K562 (cell line): ENCODE measurements around the gene PSME1. TPM values are rescaled to one million over a fixed set of nuclear protein-coding genes. Genes with fewer than 3 reads are reported as not detected.

Source experiments
- ARID2 ChIP-seq: fragments of 450-650 bp; IDR thresholded peaks from 2 replicates; pipeline ENCODE4 v1.6.1; 2017; ENCODE audit warnings: antibody characterized with exemption, mild to moderate bottlenecking
- BCOR ChIP-seq: fragments of 450-650 bp; IDR thresholded peaks from 2 replicates; pipeline ENCODE4 v1.6.1; 2016
- CHCHD3 ChIP-seq: fragments of 250-450 bp; sonication (Bioruptor Pico); IDR thresholded peaks from 2 replicates; pipeline ENCODE4 v2.1.2; 2022; ENCODE audit warnings: mild to moderate bottlenecking
- CHD4 ChIP-seq: fragments of 200-600 bp; sonication (generic); IDR thresholded peaks from 3 replicates; pipeline ENCODE4 v1.6.1; 2012; ENCODE audit warnings: low read depth, mild to moderate bottlenecking, mixed read lengths, low read length, inconsistent platforms; ENCODE audit not compliant: insufficient read depth, insufficient replicate concordance, poor library complexity, severe bottlenecking
- DMBX1 ChIP-seq: fragments of 250-450 bp; sonication (Bioruptor Pico); IDR thresholded peaks from 2 replicates; pipeline ENCODE4 v1.8.0; 2022; ENCODE audit warnings: inconsistent platforms, mild to moderate bottlenecking, moderate library complexity, borderline replicate concordance
- GABPA ChIP-seq: fragments of 200-800 bp; sonication (Bioruptor generic); conservative IDR thresholded peaks from 2 replicates; pipeline ENCODE4 v1.6.1; 2016; ENCODE audit warnings: low read depth, missing genetic modification characterization, missing compliant biosample characterization
- GATAD2B ChIP-seq: fragments of 450-650 bp; IDR thresholded peaks from 2 replicates; pipeline ENCODE4 v1.6.1; 2017; ENCODE audit warnings: mild to moderate bottlenecking, borderline replicate concordance
- GTF2A2 ChIP-seq: IDR thresholded peaks from 2 replicates; pipeline ENCODE4 v1.6.1; 2016; ENCODE audit warnings: mild to moderate bottlenecking, missing genetic modification characterization, missing compliant biosample characterization
- KLF1 ChIP-seq: fragments of 450-650 bp; IDR thresholded peaks from 2 replicates; pipeline ENCODE4 v1.6.1; 2016; ENCODE audit warnings: missing genetic modification characterization, missing compliant biosample characterization
- MEF2A ChIP-seq: IDR thresholded peaks from 2 replicates; pipeline ENCODE4 v1.6.1; 2011; ENCODE audit warnings: low read depth, mild to moderate bottlenecking, low read length, moderate library complexity; ENCODE audit not compliant: control insufficient read depth
- TCF3 ChIP-seq: sonication (generic); formaldehyde crosslinking; IDR thresholded peaks from 2 replicates; pipeline ENCODE4 v1.4.0; 2020; ENCODE audit warnings: mild to moderate bottlenecking, missing genetic modification reagents
- ZBTB17 ChIP-seq: fragments of 450-650 bp; formaldehyde crosslinking; IDR thresholded peaks from 2 replicates; pipeline ENCODE4 v1.4.0; 2020; ENCODE audit warnings: mild to moderate bottlenecking
- ZNF184 ChIP-seq: sonication (generic); formaldehyde crosslinking; IDR thresholded peaks from 2 replicates; pipeline ENCODE4 v1.5.0; 2020; ENCODE audit warnings: missing genetic modification reagents
- ZNF24 ChIP-seq: fragments of 450-650 bp; IDR thresholded peaks from 2 replicates; pipeline ENCODE4 v1.6.1; 2016
- polyA plus RNA-seq, 8 experiments: library from polyadenylated mRNA; depleted of rRNA in 4 of 8; stranded (reverse) in 5 of 8; unstranded in 3 of 8; fragments of >200 nt; fragmentation: Nextera tagmentation in 2 of 8; fragmentation: Illumina TruSeq in 1 of 8; extraction: Ambion mirVana in 2 of 8; extraction: Trizol in 1 of 8; gene quantifications; 2 replicates each; pipeline versions ENCODE4 v1.2.1 to v1.2.3, GENCODE V29; 2011 to 2014; ENCODE audit warnings: inconsistent platforms in 1 of 8, missing spikeins in 1 of 8
- total RNA-seq, 7 experiments: library from RNA; depleted of rRNA in 6 of 7; stranded (reverse); fragments of >200 nt in 6 of 7; fragmentation: Illumina TruSeq in 2 of 7; extraction: Trizol in 2 of 7; gene quantifications; 2 replicates each; pipeline versions ENCODE4 v1.2.1 to v1.2.3, GENCODE V29; 2011 to 2021; ENCODE audit warnings: low replicate concordance in 1 of 7
- TF ChIP-seq, protein P1 (sequence below): sonication (generic); formaldehyde crosslinking; IDR thresholded peaks from 2 replicates; pipeline ENCODE4 v1.8.1; 2023; ENCODE audit warnings: mild to moderate bottlenecking, missing genetic modification reagents
- TF ChIP-seq, protein P2 (sequence below), 2 experiments: fragments of 450-650 bp; IDR thresholded peaks; 2 replicates each; pipeline ENCODE4 v1.6.1; 2016; ENCODE audit warnings: mild to moderate bottlenecking in 2 of 2, borderline replicate concordance in 1 of 2, low read depth in 1 of 2, moderate library complexity in 1 of 2
- TF ChIP-seq, protein P3 (sequence below), 2 experiments: fragments of 250-450 bp in 1 of 2; fragments of 450-650 bp in 1 of 2; sonication (Bioruptor Pico) in 1 of 2; IDR thresholded peaks; 2 replicates each; pipeline versions ENCODE4 v1.6.1 to v1.8.0; 2016 to 2021; ENCODE audit warnings: mild to moderate bottlenecking in 2 of 2, moderate library complexity in 2 of 2, missing compliant biosample characterization in 1 of 2, missing genetic modification characterization in 1 of 2
- TF ChIP-seq, protein P4 (sequence below): fragments of 250-450 bp; sonication (Bioruptor Pico); IDR thresholded peaks from 2 replicates; pipeline ENCODE4 v1.8.0; 2022; ENCODE audit warnings: moderate library complexity, mild to moderate bottlenecking, inconsistent platforms

Gene PSME1
- total and polyA plus RNA-seq, 9 of the 15 experiments (the other 6 are each of a cell fraction or from before 2014, with no cell fraction given) = 20.3 to 180 (median 67.5) TPM

DNA sequence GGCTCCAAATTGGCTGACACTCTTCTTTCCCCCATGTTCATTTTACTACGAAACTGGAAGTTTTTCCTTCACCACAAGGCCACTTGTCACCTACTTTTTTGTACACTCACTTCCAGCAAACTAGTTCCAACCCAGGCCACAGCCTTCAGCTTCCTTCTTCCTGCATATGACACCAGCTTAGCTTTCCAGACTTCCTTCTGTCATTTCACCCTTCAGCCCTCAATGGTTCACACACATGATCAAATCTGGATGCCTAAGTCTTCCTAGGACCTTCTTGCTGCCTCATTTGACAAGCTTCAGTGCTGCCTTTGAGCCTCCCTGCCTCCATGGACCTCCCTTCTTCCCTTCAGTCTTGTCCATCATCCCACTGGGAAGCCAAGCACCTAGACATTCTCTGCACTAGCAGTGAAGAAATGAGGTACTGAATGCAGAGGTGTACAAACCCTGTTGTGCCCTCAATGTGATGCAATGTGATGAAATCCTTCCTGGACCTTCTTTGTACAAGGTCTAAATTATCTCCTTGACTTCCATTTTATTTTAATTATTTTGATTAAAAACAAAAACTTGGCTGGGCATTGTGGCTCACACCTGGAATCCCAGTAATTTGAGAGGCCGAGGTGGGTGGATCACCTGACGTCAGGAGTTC, 31.6 kb downstream of the PSME1 start (continued):
- TF ChIP-seq, protein P1, sequence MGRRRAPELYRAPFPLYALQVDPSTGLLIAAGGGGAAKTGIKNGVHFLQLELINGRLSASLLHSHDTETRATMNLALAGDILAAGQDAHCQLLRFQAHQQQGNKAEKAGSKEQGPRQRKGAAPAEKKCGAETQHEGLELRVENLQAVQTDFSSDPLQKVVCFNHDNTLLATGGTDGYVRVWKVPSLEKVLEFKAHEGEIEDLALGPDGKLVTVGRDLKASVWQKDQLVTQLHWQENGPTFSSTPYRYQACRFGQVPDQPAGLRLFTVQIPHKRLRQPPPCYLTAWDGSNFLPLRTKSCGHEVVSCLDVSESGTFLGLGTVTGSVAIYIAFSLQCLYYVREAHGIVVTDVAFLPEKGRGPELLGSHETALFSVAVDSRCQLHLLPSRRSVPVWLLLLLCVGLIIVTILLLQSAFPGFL (CRISPR knock-in tag) = no peak
- TF ChIP-seq CHD4 (no peak), TCF3 (no peak), MEF2A (no peak), CHCHD3 (no peak), GABPA (tag) (no peak), BCOR (no peak), KLF1 (tag) (no peak), ZBTB17 (CRISPR knock-in tag) (no peak), ARID2 (no peak), ZNF24 (peak; percentile 62; the same call in 1 of the 2 replicates), DMBX1 (CRISPR knock-in tag) (peak; percentile 60; the same call in 1 of the 2 replicates), GATAD2B (no peak), ZNF184 (CRISPR knock-in tag) (no peak), GTF2A2 (no peak)
- TF ChIP-seq, protein P2, sequence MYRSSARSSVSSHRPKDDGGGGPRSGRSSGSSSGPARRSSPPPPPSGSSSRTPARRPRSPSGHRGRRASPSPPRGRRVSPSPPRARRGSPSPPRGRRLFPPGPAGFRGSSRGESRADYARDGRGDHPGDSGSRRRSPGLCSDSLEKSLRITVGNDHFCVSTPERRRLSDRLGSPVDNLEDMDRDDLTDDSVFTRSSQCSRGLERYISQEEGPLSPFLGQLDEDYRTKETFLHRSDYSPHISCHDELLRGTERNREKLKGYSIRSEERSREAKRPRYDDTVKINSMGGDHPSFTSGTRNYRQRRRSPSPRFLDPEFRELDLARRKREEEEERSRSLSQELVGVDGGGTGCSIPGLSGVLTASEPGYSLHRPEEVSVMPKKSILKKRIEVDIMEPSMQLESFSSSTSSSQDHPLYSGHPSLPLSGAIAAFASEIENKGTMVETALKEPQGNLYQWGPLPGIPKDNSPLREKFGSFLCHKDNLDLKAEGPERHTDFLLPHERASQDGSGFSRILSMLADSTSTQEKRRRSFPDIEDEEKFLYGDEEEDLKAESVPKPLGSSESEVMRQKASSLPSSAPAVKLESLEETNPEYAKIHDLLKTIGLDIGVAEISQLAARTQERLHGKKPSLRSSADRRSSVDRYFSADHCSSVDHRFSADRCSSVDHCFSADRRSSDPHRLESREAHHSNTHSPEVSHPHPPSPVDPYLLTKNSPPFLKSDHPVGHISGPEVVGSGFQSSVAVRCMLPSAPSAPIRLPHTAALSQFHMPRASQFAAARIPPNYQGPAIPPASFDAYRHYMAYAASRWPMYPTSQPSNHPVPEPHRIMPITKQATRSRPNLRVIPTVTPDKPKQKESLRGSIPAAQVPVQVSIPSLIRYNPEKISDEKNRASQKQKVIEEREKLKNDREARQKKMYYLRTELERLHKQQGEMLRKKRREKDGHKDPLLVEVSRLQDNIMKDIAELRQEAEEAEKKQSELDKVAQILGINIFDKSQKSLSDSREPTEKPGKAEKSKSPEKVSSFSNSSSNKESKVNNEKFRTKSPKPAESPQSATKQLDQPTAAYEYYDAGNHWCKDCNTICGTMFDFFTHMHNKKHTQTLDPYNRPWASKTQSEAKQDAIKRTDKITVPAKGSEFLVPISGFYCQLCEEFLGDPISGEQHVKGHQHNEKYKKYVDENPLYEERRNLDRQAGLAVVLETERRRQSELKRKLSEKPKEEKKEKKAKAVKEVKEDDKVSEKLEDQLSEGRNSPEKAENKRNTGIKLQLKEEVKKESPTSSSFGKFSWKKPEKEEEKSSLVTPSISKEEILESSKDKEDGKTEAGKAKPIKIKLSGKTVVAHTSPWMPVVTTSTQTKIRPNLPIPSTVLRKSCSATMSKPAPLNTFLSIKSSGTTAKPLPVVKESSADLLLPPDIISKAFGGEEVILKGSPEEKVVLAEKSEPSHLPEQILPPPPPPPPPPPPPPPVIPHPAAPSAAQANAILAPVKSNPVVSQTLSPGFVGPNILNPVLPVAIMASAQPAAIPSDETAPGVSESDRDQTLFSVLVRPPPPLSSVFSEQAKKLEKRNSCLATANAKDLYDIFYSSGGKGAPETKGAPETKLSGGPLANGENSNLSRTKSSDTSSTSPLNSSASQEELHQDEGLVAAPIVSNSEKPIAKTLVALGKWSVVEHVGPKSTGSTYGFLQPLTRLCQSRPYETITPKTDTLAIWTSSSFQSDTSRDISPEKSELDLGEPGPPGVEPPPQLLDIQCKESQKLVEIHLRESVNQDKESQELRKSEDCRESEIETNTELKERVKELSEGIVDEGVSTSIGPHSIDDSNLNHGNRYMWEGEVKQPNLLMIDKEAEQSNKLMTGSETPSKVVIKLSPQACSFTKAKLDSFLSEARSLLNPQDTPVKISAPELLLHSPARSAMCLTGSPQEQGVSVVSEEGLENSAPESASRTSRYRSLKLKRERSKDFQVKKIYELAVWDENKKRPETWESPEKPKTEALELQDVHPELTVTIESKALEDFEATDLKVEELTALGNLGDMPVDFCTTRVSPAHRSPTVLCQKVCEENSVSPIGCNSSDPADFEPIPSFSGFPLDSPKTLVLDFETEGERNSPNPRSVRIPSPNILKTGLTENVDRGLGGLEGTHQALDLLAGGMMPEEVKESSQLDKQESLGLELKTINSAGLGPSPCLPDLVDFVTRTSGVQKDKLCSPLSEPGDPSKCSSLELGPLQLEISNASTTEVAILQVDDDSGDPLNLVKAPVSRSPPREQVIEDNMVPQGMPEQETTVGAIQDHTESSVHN (IDR thresholded peaks at IDR 0.05; ENCODE audit: borderline replicate concordance in 1 of 2, low read depth in 1 of 2) = no peak
- TF ChIP-seq, protein P3, sequence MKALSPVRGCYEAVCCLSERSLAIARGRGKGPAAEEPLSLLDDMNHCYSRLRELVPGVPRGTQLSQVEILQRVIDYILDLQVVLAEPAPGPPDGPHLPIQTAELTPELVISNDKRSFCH (CRISPR knock-in tag; IDR thresholded peaks at IDR 0.05) = no peak
- TF ChIP-seq, protein P3 (tag; IDR thresholded peaks at IDR 0.05) = no peak
- TF ChIP-seq, protein P4, sequence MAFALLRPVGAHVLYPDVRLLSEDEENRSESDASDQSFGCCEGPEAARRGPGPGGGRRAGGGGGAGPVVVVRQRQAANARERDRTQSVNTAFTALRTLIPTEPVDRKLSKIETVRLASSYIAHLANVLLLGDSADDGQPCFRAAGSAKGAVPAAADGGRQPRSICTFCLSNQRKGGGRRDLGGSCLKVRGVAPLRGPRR (CRISPR knock-in tag) = no peak
